NCI-H146 treated with DMSO at 0.1 percent for 48 hours (cell line): ENCODE data around the gene MAST4.

Experiments used
- DNase-seq: peaks from one replicate; lab custom pipeline; 2025; ENCODE audit not compliant: unreplicated experiment; lab: John Stamatoyannopoulos, UW

The MAST4 gene

DNA sequence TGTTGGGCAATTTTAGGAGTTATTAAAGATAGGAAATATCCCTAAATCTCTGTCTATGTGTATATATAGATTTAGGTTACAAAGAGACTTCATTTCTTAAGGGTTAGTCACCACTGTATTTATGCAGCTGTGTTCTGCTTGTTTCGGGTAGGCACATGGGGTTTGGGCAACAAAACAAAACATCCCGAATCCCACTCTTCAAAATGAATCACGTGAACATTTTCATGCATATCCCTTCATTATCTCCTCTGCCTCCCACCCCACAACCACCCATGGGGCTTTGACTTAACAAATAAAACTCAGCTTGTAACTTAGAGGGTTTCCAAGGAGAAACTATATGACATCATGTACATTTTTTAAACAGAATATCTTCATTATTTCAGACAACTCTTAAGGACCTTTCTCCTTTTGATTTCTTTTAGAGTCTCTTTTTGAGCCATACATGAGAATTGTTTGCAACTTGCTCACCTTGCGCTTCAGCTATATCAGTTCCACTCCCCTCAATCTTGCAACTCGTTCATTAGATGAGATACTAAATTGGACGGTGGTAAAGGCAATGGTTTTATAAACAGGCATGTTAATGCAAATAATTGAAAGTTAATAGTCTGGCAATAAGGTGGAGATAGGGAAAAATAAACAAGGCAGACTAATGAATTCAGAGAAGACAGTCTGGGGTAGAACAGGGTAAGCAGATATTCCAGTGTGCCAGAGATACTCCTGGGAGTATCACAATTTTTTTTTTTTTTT lies 463.7 kb downstream of the MAST4 start:
- no peak for DNase-seq

DNA sequence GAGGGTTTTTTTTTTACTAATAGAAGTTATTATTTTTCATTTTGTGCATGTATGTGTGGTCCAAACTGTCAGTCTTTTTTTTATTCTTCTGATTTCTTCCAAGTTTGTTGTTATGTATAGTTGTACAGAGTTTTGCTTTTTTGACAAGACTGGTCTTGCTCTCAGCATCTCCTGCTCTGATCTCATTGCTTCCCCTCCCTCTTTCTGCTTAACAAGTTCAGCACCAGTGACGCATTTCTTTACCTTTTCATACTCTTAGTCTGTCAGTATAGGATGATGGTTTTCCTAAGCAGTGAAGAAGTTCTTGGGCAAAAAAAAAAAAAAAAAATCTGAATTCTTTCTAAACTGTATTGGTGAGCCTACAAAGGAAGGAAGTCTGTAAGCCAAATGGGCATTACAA lies 465.3 kb downstream of the MAST4 start:
- no peak for DNase-seq

DNA sequence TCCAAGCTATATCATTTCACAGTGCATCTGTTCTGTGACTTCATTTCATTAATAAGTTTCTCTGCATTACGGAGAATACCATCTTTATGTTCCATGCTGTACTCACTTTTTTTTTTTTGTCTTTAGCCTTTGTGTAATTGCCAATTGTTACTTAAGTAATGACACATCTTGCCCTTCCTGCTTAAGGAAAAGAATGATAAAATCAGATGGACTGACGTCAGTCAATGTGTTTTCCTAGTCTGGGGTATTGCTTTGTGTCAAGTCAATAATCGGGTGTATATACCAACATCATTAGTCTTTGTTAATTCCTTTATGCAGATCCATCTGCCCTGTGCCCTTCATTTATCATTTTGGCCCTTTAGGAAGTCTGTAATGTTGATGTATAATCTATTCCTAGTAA lies 466.9 kb downstream of the MAST4 start:
- no peak for DNase-seq

DNA sequence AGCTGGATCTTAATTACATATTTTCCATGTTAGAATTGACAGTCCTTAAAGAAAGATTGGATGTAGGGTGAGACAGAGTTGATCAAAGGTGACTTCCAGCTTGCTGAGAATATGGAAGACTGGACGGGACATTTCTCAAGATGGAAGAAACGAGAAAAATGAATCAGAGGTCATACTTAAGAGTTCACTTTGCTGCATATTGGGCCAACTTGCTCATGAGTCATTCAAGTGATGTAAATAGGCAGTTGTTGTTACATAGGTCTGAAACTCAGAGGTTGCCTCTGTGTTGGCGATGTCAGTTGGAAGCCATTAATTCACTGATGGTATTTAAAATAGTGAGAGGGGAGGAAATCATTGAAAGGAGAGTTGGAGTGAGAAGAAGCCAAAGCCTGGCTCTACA lies 467.6 kb downstream of the MAST4 start:
- DNase-seq = no peak

DNA sequence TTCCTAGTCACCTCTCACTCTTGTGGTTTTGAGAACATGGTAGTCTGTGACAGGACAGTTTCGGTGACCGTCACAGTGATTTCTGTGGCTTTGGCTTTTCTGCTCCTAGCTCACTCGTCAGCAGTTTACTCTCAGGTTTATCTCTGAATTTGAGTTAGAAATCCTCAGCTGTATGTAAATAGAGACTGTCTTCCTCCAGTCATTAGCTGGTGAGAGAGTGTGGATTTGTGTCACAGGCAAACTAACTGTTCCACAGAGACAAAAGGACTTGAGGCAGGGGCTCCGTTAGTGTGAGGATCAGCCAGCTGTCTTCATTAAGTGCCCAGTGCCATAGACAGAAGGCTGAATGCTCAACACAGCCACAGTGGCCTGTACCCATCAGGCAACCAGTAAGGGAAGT lies 469.0 kb downstream of the MAST4 start:
- DNase-seq = peak; percentile 70

DNA sequence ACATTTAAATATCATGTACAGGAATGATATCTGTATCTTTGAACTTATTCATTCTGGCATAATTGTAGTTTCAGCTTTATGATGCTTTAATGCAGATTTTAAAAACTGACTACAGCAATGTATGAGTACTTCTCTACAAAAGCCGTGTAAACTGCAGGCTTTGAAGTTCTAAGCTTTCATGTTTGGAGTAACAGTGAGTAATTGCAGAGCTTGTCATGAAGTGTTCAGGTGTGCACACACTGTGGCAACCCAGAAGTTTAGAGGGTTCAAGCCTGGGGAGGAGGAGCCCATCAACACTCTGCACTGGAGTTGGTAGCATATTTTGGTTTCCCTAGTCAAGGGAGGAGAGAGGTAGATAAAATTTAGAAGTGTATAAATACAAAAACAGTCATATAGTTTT lies 469.5 kb downstream of the MAST4 start:
- no peak for DNase-seq

DNA sequence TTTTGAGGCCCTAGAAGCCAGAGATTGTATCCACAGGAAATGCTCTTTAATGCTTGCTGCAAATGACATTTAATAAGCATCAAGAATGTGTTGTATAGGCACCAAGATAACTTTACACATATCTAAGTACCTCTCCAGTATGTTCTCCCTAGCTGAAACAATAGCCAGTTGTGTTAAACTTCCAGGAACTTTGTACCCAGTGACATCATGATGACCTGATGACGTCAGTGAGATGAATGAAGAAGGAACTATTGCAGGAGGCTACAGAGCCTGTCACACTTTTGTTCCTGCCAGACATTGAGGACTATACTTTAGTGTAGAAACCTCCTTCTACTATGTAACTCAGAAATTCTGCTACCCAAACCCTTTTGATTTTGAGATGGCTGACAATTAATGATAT lies 470.6 kb downstream of the MAST4 start:
- DNase-seq = no peak

DNA sequence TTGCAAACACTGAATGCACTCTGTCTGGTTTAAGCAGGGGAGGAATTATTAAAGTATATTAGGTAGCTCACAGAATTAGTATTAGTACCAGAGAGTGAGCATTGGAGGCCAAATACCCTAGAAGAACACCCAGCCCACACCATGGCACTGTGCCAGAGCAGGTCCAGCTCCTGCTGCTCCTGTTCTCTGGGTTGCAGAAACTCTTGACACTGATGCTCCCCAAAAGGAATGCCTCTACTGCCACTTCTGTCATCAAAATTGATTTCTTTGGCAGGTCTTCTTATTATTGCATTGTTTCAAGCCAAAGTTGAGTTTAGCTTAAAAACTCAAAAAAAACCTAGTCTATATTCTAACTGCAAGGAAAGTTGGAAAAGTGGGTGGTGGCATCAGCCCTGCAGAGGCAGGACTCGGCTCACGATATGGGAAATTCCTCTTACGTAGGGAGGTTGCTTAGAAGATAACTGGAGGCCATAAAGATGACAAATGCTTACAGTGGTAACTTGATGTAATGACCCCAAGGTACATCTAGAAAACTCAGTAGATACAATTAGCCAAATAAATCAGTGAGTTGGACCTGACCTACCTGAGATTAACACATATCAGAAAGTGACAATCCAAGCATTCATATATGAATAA lies 477.0 kb downstream of the MAST4 start:
- DNase-seq = no peak

DNA sequence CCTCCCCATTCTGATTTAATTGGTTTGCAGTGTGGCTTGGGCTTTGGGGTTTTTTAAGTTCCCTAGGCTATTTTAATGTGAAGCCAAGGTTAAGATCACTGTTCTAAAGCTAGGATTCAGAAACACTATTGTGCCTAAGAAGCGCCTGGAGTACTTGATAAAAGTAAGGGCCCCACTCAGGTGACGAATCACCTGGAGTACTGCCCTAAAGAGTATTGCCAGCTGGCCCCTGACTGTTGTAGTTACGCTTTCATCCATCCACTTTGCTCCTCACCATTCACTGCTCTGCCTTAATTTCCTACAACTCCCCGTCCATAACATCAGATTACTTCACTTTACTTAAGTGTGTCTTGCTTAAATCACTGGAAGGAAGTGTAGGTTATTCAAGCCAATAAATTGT lies 481.1 kb downstream of the MAST4 start:
- no peak for DNase-seq

DNA sequence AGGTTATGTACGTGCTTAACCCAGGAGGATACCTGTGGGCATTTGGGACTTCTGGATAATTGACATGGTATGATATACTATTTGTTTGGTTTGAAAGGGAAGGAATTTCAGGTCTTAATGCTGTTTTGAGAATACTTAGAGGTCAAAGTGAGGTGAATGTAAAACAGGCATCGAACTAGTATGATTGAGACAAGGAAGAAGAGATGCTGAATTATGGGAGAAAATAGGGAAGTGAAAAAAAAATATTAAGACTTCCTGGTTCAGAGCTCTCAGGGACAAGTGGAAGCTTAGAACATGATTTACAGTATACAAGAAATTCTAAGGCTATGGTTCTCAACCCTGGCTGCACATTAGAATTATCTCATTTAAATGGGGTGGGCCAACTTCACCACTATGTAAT lies 485.1 kb downstream of the MAST4 start:
- DNase-seq = no peak

DNA sequence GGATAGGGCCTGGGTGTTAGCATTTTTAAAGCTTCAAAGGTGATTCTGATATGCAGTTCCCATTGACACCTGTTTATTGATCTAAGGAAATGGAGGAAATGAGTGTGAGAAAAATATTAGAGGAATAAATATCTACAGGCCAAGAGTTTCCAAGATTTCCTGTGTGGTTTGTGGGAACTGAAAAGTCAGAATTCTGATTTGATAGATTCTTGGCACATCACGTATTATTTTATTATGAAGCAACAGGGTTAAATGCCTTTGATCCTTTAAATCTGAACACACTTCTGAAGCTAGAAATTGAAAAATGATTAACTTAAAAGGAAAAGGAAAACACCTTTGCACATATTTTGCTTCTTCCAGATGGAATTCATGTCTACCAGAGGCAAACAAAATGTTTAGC lies 486.7 kb downstream of the MAST4 start:
- DNase-seq = no peak

DNA sequence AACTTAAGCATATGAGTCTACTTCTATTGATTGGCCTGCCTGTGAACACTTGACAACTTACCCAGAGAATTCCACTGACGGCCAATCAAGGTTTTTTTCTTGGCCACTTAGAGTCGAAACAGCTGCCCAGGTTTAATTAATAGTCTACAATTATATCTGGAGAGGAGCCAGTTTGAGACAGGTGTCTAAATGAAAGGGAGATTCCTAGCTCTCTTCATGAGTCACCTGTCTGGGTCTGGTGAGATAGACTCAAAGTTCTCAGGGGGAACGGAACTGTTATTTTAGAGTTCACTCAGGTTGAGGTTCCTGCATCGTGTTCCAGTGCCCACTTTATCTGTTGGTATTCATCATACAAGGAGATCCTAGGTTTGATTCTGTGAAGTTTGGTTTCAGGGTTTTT lies 489.4 kb downstream of the MAST4 start:
- peak; percentile 88 for DNase-seq

DNA sequence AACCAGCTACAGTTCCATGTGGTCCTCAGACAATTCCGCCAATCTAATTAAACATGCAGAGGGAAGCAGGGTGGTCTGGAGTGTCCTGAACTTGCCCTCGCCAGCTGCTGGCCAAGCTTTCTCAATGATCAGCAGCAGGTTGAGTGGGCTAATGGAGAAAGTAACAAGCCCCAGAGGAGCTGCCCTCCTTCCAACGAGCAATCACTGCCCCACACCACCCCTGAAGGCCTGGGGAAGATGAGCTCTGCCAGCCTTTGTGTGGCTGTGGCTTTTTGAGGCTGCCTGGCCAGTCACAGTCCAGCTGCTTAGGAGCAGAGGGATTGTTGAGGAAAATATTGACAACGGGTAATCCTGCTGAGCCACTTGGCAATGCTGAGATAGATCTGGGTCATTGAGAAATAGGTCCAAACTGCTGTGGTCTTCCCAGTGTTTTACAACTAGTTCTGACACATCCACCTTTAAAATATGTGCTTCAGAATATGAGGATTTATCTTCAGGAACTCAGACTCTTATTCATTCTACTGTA lies 493.1 kb downstream of the MAST4 start:
- DNase-seq = no peak

DNA sequence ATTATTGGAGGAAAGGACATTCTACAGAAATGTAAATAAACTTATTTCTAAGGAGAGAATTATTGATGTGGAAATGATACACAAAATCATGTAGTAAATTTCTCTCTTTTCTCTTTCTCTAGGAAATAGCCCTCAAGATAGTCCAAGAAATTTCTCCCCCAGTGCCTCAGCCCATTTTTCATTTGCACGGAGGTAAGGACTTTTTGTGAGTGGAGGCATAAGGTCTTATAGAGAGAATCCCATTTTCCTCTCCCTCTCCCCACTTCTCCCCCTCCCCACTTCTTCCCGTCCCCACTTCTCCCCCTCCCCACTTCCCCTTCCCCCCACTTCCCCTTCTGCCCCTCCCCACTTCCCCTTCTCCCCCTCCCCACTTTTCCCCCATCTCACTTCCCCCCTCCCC lies 493.8 kb downstream of the MAST4 start:
- DNase-seq = no peak

DNA sequence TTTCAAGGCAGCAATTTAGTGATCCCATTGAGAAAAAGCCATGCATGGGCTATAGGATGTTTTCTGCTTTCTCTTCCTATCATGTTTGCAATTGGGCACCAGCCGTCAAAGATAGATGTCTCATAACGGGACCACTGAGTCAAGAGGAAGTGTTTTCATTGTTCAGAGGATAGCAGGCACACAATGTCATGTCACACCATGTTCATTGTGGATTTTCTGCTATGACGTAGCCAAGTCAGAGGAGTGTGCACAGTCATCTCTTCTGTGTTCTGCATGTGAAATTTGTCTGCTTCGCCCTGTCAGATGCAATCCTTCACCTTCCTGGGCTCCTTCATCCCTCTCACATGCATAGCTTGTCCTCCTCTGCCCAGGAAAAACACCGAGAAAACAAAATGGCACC lies 494.4 kb downstream of the MAST4 start:
- no peak for DNase-seq

DNA sequence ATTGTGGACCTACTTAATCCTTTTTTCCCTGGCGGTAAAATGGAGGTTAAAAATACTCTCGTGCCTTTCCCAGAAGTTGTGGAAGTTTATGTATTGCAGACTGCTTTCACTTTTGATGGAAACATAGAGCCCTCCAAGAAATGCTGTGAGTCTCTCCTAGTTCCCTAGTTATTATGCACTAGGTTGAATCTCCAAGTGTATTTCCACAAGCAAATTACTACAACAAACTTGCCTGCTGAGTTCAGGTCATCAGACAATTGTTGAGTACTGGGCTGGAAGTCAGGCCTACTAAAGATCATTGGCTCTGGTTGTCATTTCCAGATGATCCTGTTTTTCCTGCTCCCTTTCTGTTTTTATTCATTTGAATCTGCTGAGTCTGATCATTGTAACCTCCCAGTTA lies 496.3 kb downstream of the MAST4 start:
- DNase-seq = no peak

DNA sequence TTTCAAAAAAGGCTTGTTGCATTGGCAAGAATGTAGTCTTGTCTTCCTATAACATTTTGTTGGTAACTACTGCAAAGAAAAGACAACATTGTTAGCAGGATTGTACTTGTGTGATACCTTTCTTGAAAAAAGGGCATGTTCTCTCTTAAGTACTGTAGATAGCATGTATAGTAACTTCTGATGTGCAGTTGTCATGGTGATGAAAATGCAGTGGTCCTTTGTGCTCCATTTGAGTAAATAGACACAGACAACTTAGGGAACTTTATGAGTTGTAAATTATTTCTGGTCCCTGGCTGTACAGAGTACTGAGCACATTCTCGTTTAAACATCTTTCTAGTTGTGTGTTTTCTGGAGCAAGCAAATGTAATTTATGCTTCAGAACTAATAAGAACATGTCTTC lies 497.1 kb downstream of the MAST4 start:
- DNase-seq = no peak

DNA sequence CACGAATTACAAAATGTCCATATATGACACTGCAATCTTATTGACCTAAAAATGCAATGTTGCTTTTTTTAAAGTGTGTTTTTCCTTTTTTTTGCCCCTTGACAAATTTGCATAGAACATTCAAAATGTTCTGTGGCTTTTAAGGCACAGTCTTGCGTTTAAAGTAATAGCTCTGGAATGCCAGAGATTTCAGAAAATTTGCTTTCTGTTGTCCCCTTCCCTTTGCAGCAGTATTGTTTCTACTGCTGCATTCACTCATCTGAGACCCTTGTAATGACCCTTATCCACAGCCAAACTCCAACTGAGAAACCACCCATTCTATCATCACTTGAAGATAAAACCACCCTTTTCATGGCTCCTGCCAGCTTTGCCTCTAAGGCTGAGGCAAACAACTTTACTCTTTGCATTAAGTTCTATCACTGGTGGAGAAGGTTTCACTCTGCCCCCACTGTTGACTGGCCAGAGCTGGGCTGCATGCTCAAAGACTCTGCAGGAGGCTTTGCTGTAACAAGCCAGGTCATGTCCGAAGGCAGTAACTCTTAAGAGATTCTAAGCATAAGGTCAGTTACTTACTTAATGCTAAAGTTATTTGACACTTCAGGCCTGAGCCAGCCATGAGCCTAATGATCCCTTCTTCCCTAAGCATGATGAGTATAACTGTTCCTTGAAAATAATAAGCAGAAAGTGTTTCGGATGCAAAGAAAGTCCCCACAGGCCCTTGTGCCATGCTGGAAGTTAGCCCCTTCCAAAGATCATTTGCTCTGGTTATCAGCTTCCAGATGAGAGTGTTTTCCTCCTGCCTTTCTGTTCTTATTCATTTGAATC lies 498.5 kb downstream of the MAST4 start:
- peak; percentile 41 for DNase-seq

DNA sequence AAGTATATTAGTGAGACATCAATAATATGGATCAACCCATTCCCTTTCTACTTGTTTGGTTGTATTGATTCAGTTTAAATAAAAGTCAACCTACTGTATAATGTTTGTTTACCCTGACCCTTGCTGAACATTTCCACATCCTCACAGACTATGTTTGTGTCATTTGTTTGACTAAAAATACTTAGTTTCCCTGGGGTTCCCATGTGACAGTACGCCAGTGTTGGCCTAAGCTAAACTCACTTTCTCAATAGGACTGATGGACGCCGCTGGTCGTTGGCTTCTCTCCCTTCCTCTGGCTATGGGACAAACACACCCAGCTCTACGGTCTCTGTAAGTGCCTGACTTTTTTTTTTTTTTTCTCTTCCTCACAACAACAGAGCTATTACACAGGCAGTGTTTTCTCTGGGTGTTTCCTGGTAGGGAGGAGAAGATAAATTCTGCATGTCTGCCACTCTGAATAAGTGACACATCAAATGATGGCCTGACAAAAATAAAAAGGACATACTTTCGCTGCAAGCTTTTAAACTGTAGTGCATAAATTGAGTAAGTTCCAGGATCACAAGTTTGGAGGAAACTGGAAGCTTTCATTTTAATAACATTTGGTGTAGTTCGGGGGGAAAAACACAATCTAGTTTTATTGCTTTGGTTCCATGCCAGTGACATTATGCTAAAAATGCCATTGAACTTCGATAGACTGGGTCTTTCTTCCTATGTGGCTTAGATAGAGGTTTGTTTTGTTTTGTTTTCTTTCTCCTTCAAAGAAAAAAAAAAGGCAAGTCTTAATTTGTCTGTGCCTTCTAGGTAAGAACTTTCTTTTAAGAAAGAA lies 499.4 kb downstream of the MAST4 start:
- no peak for DNase-seq

DNA sequence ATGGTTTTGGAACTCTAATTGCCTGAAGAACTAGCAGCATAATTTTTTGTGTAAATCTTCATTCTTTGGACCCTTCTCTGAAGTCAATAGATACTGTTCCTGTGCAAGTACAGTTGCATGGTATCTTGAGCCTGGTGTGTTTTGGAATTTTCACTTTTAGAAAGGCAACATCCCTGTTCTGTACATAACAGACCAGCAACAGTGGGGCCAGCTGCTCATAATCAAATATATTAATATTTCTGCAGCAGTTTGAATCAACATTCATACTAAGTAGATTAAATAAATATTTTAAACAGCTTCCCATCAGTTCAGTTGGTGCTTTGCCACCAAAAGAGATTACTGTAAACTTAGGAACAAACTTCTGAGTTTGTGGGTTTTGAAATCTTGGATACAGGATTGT lies 502.5 kb downstream of the MAST4 start:
- DNase-seq = no peak

DNA sequence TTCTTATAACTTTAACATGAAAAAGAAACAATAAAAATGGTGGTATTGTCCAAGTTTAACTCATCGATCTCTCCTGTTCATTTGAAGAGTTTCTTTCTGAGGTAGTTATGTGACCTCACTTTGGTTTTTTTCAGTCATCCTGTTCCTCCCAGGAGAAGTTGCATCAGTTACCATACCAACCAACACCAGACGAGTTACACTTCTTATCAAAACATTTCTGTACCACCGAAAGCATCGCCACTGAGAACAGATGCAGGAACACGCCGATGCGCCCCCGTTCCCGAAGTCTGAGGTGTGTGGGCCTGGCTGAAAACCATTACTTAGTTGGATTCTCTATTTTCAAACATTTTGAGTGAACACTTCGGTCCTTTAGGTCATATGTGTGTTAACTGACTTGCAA lies 504.1 kb downstream of the MAST4 start:
- no peak for DNase-seq
